Chondrocyte (in vitro differentiated cells): Measurements from ENCODE around the gene TMEM132D. TPM values are rescaled to one million over a fixed set of nuclear protein-coding genes. Genes with fewer than 3 reads are reported as not detected.

Experiments
- DNase-seq: peaks from one replicate; pipeline ENCODE4 v3.0.0; 2021; ENCODE audit warnings: mixed read lengths, low spot score
- H3K27ac Mint-ChIP-seq: one replicate; pipeline ENCODE4 v1.8.0; 2021; ENCODE audit warnings: mild to moderate bottlenecking, moderate library complexity, mixed read lengths; ENCODE audit not compliant: unreplicated experiment
- H3K27me3 Mint-ChIP-seq: 2 replicates; pipeline ENCODE4 v1.8.0; 2021; ENCODE audit warnings: low read depth, mixed read lengths
- H3K36me3 Mint-ChIP-seq: 2 replicates; pipeline ENCODE4 v1.8.0; 2021; ENCODE audit warnings: low read depth, mixed read lengths
- H3K4me1 Mint-ChIP-seq: 2 replicates; pipeline ENCODE4 v1.8.0; 2021; ENCODE audit warnings: low read depth, mild to moderate bottlenecking, mixed read lengths
- H3K4me3 Mint-ChIP-seq: one replicate; pipeline ENCODE4 v1.8.0; 2021; ENCODE audit warnings: mild to moderate bottlenecking, moderate library complexity, mixed read lengths; ENCODE audit not compliant: unreplicated experiment
- H3K9me3 Mint-ChIP-seq: 2 replicates; pipeline ENCODE4 v1.8.0; 2021; ENCODE audit warnings: low read depth, mixed read lengths
- total RNA-seq: library from RNA; stranded (reverse); gene quantifications from 3 replicates; pipeline ENCODE4 v1.2.1, GENCODE V29; 2021
- TF ChIP-seq, protein P1 (sequence below): fragments of 200-600 bp; sonication (generic); IDR thresholded peaks from 2 replicates; pipeline ENCODE4 v1.5.0; 2021; ENCODE audit warnings: antibody characterized with exemption, mild to moderate bottlenecking, moderate library complexity

TMEM132D gene
- total RNA-seq, 1 donor from 2014 or later: 3.1 TPM

DNA sequence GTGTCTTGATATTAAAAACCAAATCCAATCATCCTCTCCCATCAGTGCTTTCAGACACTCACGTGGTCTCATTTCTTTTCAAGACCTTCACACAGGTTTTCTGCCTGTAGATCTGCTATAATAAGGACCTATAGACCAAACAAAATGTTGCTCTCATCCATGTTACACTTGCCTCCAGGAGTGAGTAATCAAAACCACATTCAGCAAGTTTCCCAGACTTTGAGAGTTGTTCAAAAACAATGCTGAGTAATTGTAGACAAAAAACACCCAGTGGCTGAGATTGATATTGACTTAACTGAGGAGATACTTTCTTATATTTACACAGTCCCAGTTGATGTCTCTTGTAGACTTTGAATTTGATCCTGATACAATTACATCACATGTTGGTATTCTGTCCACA, 383.1 kb downstream of the TMEM132D start:
- H3K36me3 Mint-ChIP-seq: no peaks in the 10 kb centered on the region
- no peak for DNase-seq
- peaks cover 4% of the 10 kb centered on the region for H3K4me1 Mint-ChIP-seq
- peaks cover 15% of the 10 kb centered on the region for H3K9me3 Mint-ChIP-seq
- TF ChIP-seq, protein P1, sequence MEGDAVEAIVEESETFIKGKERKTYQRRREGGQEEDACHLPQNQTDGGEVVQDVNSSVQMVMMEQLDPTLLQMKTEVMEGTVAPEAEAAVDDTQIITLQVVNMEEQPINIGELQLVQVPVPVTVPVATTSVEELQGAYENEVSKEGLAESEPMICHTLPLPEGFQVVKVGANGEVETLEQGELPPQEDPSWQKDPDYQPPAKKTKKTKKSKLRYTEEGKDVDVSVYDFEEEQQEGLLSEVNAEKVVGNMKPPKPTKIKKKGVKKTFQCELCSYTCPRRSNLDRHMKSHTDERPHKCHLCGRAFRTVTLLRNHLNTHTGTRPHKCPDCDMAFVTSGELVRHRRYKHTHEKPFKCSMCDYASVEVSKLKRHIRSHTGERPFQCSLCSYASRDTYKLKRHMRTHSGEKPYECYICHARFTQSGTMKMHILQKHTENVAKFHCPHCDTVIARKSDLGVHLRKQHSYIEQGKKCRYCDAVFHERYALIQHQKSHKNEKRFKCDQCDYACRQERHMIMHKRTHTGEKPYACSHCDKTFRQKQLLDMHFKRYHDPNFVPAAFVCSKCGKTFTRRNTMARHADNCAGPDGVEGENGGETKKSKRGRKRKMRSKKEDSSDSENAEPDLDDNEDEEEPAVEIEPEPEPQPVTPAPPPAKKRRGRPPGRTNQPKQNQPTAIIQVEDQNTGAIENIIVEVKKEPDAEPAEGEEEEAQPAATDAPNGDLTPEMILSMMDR: no peak
- H3K27me3 Mint-ChIP-seq: no peaks in the 10 kb centered on the region
- no peak overlapping the region for H3K4me3 Mint-ChIP-seq
- no peak overlapping the region for H3K27ac Mint-ChIP-seq

DNA sequence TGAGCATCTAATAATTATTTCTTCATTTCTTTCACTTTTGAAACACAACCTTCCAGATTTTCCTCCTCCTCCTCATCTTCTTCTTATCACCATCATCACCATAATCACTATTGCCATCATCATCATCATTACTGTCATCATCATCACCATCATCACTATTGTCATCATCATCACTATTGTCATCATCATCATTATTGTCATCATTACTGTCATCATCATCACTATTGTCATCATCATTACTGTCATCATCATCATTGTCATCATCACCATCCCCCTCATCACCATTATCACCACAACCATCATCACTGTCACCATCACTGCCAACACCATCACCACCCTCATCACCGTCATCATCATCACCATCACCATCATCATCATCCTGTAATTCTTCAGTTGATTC, 400.0 kb downstream of the TMEM132D start:
- Mint-ChIP-seq H3K27ac (no peak overlapping the region), H3K27me3 (no peaks in the 10 kb centered on the region), H3K4me1 (no peaks in the 10 kb centered on the region), H3K4me3 (no peak overlapping the region), H3K9me3 (peaks cover 15% of the 10 kb centered on the region), H3K36me3 (no peaks in the 10 kb centered on the region)
- TF ChIP-seq, protein P1: no peak
- DNase-seq: no peak

DNA sequence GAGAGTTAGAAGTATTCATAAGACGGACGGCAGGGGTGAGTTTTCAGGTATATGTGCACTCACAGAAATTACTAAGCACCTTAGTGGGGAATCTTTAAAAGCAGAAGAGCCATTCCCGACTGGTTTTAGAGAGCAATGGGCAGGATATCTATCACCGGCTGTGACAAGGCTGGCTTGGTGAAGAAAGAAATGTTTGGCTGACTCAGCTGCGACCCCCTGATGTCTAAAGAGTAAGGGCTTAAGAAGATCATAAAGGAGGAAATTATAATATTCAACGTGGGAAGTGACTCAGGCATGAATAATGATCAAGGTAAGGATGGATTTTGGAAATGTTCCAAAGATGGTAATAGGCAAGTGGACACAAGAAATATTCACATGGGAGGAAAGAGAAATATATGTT, 407.6 kb downstream of the TMEM132D start:
- Mint-ChIP-seq H3K36me3 (no peaks in the 10 kb centered on the region), H3K9me3 (no peaks in the 10 kb centered on the region), H3K27me3 (no peaks in the 10 kb centered on the region), H3K4me1 (no peaks in the 10 kb centered on the region), H3K27ac (no peak overlapping the region), H3K4me3 (no peak overlapping the region)
- TF ChIP-seq, protein P1: no peak
- no peak for DNase-seq

DNA sequence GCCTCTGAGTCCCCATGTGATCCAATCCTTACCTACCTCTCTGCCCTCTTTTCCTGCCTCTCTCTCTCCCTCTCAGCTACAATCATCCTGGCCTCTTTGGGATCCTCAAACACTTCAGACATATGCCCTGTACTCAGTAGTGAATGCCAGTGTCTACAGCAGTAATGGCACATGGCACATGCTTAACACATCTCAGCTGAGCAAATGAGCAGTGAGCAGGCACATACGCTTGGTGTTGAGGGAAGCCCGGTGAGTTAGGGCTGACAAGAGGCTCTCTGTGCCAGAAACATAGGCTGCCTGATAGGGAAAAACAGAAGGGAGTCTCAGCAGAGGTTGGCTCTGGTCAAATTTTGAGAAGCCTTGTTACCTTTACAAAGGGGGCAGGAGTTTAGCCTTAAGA, 409.1 kb downstream of the TMEM132D start:
- Mint-ChIP-seq H3K27me3 (no peaks in the 10 kb centered on the region), H3K9me3 (peaks cover 2% of the 10 kb centered on the region), H3K4me1 (no peaks in the 10 kb centered on the region), H3K27ac (no peak overlapping the region), H3K4me3 (no peak overlapping the region), H3K36me3 (no peaks in the 10 kb centered on the region)
- TF ChIP-seq, protein P1: no peak
- no peak for DNase-seq

DNA sequence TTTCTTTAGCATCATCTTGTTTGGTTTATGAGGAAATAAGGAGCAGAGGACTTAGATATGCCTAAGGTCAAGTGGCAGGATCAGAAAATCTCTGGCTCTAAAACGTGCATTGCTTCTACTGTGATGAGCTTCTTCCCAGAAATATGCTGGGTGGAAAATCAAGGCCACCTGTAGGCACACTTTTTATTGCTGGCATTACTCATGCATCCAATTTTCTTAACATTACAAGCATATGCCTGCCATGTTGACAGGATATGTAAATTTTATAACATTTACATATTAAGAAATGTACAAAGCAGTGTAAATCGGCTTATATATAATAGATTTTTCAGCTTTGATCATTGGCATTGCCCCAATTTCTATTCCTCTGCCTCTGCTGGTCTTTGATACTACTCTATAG, 409.6 kb downstream of the TMEM132D start:
- Mint-ChIP-seq H3K4me1 (no peaks in the 10 kb centered on the region), H3K9me3 (peaks cover 2% of the 10 kb centered on the region), H3K36me3 (no peaks in the 10 kb centered on the region), H3K4me3 (no peak overlapping the region), H3K27me3 (no peaks in the 10 kb centered on the region), H3K27ac (no peak overlapping the region)
- TF ChIP-seq, protein P1: no peak
- DNase-seq: no peak
